WI38 (cell line): ENCODE results near the gene HOXA4.
A peak's percentile ranks its signal among the peaks of the same experiment; 100 is the strongest.

ENCODE experiments used
- H3K4me3 ChIP-seq: 2 replicates; pipeline ENCODE4 v1.5.1; 2011; ENCODE audit warnings: low read depth, mild to moderate bottlenecking, control low read depth, low read length
- TF ChIP-seq, protein P1 (sequence below): IDR thresholded peaks from 2 replicates; pipeline ENCODE4 v1.5.1; 2012; ENCODE audit warnings: low read depth, mild to moderate bottlenecking, control low read depth, low read length

HOXA4 gene

DNA sequence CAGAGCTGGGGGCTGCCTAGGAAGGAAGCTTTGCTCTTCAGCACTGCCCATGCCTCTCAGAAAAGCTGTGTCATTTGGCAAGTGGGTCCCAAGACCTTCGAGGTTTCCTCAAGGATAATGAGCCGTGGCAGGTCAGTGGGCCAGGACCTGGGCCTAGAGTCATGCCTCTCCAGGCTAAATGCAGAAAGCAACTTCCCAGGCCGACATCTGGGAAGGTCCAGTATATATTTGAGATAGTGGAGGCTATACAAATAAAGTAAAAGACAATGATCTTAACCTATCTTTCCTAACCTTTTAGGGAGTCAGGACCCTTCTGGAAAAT is 45.9 kb upstream of the HOXA4 start:
- no peak overlapping the region for H3K4me3 ChIP-seq
- TF ChIP-seq, protein P1, sequence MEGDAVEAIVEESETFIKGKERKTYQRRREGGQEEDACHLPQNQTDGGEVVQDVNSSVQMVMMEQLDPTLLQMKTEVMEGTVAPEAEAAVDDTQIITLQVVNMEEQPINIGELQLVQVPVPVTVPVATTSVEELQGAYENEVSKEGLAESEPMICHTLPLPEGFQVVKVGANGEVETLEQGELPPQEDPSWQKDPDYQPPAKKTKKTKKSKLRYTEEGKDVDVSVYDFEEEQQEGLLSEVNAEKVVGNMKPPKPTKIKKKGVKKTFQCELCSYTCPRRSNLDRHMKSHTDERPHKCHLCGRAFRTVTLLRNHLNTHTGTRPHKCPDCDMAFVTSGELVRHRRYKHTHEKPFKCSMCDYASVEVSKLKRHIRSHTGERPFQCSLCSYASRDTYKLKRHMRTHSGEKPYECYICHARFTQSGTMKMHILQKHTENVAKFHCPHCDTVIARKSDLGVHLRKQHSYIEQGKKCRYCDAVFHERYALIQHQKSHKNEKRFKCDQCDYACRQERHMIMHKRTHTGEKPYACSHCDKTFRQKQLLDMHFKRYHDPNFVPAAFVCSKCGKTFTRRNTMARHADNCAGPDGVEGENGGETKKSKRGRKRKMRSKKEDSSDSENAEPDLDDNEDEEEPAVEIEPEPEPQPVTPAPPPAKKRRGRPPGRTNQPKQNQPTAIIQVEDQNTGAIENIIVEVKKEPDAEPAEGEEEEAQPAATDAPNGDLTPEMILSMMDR = no peak

DNA sequence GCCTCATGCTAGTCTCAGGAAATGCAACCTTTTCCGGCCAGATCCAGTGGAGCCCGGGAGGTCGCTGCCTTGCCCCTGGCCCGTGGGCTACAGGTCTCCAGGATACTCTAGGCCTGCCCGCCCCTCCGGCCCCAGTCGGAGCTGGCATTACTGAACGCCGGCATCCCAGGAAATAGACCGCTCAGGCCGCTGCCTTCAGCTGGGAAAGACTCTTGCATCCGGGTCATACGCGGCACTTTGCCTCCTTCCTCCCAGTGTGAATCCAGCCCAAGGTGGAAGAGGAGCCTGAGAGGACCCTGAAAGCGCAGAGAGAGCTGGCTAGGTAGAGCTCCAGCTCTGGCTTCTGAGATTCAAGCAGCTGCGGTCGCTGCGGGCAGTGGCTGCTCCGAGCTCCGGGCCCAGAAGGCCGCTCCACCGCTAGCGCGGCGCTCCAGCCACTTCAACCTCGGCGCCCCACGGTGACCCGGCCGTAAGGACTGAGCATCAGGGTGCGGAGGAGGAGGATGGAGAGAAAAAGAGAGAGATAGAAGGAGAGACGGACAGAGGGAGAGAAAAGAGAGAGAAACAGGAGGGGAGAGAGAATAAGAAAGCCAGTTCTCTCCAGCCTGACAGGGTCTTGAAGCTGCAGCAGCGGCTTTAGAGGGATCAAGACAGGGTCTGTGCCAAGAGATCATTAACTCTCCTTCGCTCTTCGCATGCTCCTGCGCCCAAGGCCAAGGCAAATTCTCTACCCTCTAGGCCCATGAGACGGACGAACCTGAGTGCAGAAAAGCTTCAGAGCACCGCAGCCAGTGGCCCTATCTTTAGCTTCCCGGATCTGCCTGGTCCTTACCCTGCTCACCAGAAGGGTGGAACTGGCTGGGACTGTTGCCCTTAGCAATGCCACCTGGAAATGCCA is 45.3 kb upstream of the HOXA4 start:
- no peak overlapping the region for H3K4me3 ChIP-seq
- TF ChIP-seq, protein P1 = no peak

DNA sequence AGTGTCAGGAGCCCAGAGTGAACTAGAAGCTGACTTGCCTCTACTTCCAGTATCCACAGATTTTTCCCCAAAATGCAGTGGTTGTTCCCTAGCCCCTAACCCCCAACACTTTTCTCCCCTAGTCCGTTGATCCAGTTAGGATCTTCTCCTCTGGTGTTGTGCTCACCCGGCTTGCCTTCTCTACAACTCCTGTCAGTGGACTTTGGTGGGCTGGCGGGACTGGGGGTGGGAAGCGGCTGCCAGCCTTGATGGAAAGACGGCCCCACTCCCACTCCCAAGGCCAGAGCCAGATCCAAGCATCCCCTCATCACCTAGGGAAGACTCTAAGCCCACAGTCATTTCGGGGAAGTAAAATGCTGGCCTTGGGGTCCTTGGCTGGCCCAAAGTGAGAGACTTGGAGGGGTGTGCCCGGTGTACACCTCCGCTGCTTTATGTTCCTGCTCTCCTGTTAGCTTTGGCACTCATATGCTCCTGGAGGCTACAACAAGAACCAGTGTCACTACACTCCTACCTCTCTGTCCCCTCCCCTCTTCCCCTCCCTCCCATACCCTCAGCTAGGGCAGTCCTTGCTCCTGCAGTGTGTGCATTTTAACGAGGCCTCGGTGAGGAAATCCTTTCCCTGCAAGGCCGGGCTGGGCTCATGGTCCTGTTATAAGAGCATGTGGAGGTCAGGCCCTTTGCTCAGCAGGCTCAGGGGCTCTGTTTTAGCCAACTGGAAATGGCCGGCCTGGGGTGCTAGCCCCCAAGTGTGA is 44.5 kb upstream of the HOXA4 start:
- TF ChIP-seq, protein P1 = no peak
- no peak overlapping the region for H3K4me3 ChIP-seq

DNA sequence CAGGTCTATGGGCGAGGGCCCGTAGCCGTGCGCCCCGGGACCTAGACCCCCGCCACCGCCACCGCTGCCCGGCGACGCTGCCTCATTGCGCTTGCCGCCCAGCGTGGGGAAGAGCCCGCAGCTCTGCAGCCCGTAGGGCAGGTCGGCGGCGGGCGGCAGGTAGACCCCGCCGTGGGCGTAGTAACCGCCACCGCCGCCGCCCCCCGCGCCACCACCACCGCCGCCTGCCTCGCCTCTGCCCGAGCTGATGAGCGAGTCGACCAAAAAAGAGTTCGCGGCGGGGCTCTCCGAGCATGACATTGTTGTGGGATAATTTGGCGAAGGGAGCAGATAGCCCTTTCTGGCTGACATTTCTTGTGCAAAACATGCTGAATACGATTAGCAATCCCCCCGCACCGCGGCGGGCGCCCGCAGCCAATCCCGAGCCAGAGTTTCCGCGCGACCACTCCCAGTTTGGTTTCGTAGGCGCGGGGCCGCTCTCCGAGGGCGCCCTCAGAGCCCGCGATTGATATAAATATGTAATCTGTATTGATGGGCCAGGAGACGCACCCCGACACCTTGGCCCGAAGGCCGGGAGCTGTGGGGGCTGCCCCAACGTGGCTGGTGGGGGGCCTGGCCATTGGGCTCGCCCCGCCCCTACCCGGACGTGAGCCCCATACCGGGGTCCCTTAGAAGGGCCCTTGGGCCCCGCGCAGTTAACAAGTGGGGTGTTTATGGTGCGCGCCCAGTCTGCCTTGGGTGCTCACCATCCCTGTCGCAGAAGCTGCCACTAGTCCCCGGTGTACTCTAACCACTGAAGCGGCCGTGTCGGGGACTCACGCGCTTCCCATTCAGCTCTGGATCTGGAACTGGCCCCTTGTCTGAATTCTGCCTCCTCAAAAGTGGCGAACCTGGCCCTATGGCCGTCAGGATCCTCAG is 43.7 kb upstream of the HOXA4 start, which contains the start of gene HOXA10:
Gene HOXA10, minus strand, starts transcription at position 365 of the 918 bp plus-strand sequence. Its CDS starts 14 bp downstream, at position 351.
- TF ChIP-seq, protein P1 = no peak
- H3K4me3 ChIP-seq = peak within 1 kb of the TSS; percentile 42

DNA sequence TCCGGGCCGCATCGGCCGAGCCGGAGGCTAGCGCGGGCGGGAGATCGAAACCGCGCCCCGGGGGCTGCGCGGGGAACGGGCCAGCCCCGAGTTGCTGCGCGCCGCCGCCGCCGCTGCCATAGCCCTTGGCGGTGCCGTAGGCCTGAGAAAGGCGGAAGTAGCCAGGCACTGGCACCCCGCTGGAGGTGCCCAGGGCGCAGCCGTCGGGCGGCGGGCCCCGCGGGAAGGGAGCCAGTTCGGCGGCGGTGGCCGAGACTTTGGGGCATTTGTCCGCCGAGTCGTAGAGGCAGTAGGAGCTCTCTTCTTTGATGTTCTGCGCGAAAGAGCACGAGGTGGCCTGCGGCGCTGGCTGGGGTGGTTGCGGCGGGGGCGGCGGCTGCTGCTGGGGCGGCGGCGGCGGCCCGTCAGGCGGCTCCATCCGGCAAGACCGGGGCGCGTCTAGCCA is 43.0 kb upstream of the HOXA4 start:
- peak overlapping the region; percentile 42 for H3K4me3 ChIP-seq
- TF ChIP-seq, protein P1 = no peak

DNA sequence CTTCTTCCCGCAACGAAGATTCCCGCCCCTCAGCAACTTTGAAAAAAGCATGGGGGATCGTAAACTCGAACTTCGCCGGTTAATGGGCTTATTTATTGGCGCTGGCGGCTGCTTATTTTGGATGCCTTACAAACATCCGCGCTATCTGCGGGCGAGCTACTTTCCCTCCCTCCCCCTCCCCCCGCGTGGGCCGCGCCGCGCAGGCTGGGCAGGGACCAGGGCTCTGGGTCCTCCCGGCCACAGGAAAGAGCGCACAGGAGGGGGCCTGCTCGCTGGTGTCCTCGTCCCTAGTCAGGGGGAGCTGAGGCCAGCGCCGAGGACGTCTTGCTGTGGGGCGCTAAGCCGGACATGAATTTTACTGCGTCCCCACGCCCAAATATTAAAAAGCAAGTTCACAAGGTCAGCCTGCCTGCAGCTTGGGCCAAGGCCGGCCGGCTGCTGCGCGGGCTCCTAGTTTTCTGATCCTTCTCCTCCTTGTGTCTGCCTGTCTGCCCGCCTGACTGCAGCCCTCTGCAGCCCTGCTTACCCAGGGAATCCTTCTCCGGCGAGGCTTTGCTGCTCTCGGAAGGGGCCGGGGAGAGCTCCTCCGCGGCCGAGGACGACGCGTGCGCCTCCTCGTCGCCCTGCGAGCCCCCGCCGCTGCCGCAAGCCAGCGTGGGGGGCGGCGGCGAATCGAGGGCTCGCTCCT is 42.4 kb upstream of the HOXA4 start:
- TF ChIP-seq, protein P1 = no peak
- H3K4me3 ChIP-seq = peak overlapping the region; percentile 42
